Hepatocyte (in vitro differentiated cells): ENCODE measurements around the gene JARID2. TPM values are rescaled to one million over a fixed set of nuclear protein-coding genes. Genes with fewer than 3 reads are reported as not detected.

Experiments
- DNase-seq: peaks from one replicate; pipeline ENCODE4 v3.0.0-alpha.2; 2016; ENCODE audit warnings: low spot score
- H2AFZ ChIP-seq: fragments of 200-600 bp; sonication (generic); 2 replicates; pipeline ENCODE4 v1.6.0; 2016; ENCODE audit warnings: antibody characterized with exemption, mild to moderate bottlenecking
- H3K27ac ChIP-seq: fragments of 200-600 bp; sonication (generic); 2 replicates; pipeline ENCODE4 v1.5.1; 2016; ENCODE audit warnings: mild to moderate bottlenecking
- H3K27me3 ChIP-seq: fragments of 200-600 bp; sonication (generic); 2 replicates; pipeline ENCODE4 v1.6.1; 2016
- H3K36me3 ChIP-seq: fragments of 200-600 bp; sonication (generic); replicated peaks from 2 replicates; pipeline ENCODE4 v1.5.1; 2016; ENCODE audit warnings: low read depth; ENCODE audit not compliant: insufficient read depth
- H3K4me1 ChIP-seq: fragments of 200-600 bp; sonication (generic); 2 replicates; pipeline ENCODE4 v1.5.1; 2016; ENCODE audit warnings: mild to moderate bottlenecking, moderate library complexity; ENCODE audit not compliant: insufficient read depth
- H3K4me2 ChIP-seq: fragments of 200-600 bp; sonication (generic); 2 replicates; pipeline ENCODE4 v1.6.0; 2016
- H3K4me3 ChIP-seq: fragments of 200-600 bp; sonication (generic); 2 replicates; pipeline ENCODE4 v1.5.1; 2016; ENCODE audit warnings: mild to moderate bottlenecking
- H3K79me2 ChIP-seq: fragments of 200-600 bp; sonication (generic); 2 replicates; pipeline ENCODE4 v1.6.0; 2017; ENCODE audit warnings: mild to moderate bottlenecking
- H3K9me2 ChIP-seq: fragments of 200-600 bp; sonication (generic); replicated peaks from 2 replicates; pipeline ENCODE4 v1.6.0; 2017; ENCODE audit warnings: mild to moderate bottlenecking; ENCODE audit not compliant: insufficient read depth
- H3K9me3 ChIP-seq: fragments of 200-600 bp; sonication (generic); 2 replicates; pipeline ENCODE4 v1.5.1; 2016; ENCODE audit warnings: low read depth, mild to moderate bottlenecking
- H4K20me1 ChIP-seq: fragments of 200-600 bp; sonication (generic); 2 replicates; pipeline ENCODE4 v1.6.0; 2016; ENCODE audit warnings: mild to moderate bottlenecking; ENCODE audit not compliant: insufficient read depth, poor library complexity, severe bottlenecking
- CTCF ChIP-seq: fragments of 200-600 bp; sonication (generic); IDR thresholded peaks from 2 replicates; pipeline ENCODE4 v1.5.1; 2016; ENCODE audit warnings: antibody characterized with exemption, mild to moderate bottlenecking; ENCODE audit not compliant: poor library complexity
- EZH2 ChIP-seq: fragments of 200-600 bp; sonication (generic); IDR thresholded peaks from 2 replicates; pipeline ENCODE4 v1.6.1; 2016; ENCODE audit warnings: antibody characterized with exemption, mild to moderate bottlenecking, borderline replicate concordance
- EZH2phosphoT487 ChIP-seq: fragments of 200-600 bp; sonication (generic); IDR thresholded peaks from one replicate; pipeline ENCODE4 v1.6.1; 2018; ENCODE audit warnings: antibody characterized with exemption, mild to moderate bottlenecking, low read depth, moderate library complexity; ENCODE audit not compliant: unreplicated experiment, severe bottlenecking
- WGBS: methylation state at CpG from one replicate; pipeline ENCODE4 v1.1.6; 2016; ENCODE audit warnings: low lambda C conversion rate; ENCODE audit errors: missing lambda C conversion rate; 5-methylcytosine and 5-hydroxymethylcytosine counted together
- polyA plus RNA-seq: library from polyadenylated mRNA; unstranded; fragments of >200 nt; fragmentation: Nextera tagmentation; extraction: Ambion mirVana; gene quantifications from 2 replicates; pipeline ENCODE4 v1.2.1, GENCODE V29; 2016
- total RNA-seq: library from RNA; depleted of rRNA; stranded (reverse); fragments of >200 nt; gene quantifications from 2 replicates; pipeline ENCODE4 v1.2.3, GENCODE V29; 2014

The JARID2 gene
- total and polyA plus RNA-seq, 2 experiments from 2014 or later = 4.6 to 11.6 TPM

GRCh38 chr6:15392182-15392581, 146.3 kb downstream of the JARID2 start:
- Histone ChIP-seq H3K4me1 (peaks cover 16% of the 10 kb centered on the region), H3K9me3 (no peaks in the 10 kb centered on the region), H4K20me1 (peaks cover 18% of the 10 kb centered on the region), H3K4me2 (no peak overlapping the region), H3K27ac (no peak overlapping the region), H3K36me3 (no peaks in the 10 kb centered on the region), H2AFZ (no peak overlapping the region), H3K9me2 (no peaks in the 10 kb centered on the region), H3K79me2 (peaks cover 93% of the 10 kb centered on the region), H3K27me3 (no peaks in the 10 kb centered on the region), H3K4me3 (no peak overlapping the region)
- no peak for TF ChIP-seq EZH2phosphoT487
- no peak for TF ChIP-seq CTCF
- TF ChIP-seq EZH2 = no peak
- WGBS = 73% methylated on average over 6 of the region's 6 CpGs
- DNase-seq = no peak

DNA sequence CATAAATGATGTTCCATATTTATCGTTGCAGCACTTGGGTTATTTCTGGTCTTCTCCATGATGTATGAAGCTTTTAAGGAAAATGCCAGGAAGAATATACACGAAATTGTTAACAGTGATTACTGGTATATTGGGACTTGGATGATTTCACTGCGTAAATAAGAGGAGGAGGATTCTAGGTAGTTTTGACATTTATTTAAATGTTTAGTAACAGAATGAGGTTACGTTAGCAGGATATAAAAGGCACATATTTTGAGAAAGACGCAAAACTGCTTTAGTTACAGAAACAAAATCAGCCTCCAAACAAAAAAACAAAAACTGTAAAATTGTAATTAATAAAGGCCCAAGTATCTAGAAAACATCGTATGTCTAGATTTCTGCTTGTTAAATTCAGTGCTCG, 147.7 kb downstream of the JARID2 start:
- Histone ChIP-seq H3K4me3 (no peak overlapping the region), H3K4me2 (no peak overlapping the region), H3K9me3 (no peaks in the 10 kb centered on the region), H3K36me3 (no peaks in the 10 kb centered on the region), H3K9me2 (no peaks in the 10 kb centered on the region), H3K27me3 (no peaks in the 10 kb centered on the region), H3K4me1 (peaks cover 16% of the 10 kb centered on the region), H2AFZ (no peak overlapping the region), H4K20me1 (peaks cover 14% of the 10 kb centered on the region), H3K79me2 (peaks cover 96% of the 10 kb centered on the region), H3K27ac (no peak overlapping the region)
- no peak for TF ChIP-seq CTCF
- TF ChIP-seq EZH2 = no peak
- TF ChIP-seq EZH2phosphoT487 = no peak
- WGBS = 99% methylated on average over 7 of the region's 7 CpGs
- DNase-seq = no peak

GRCh38 chr6:15395087-15395486, 149.2 kb downstream of the JARID2 start:
- H3K9me3 ChIP-seq = no peaks in the 10 kb centered on the region
- H3K9me2 ChIP-seq = no peaks in the 10 kb centered on the region
- no peak overlapping the region for H3K27ac ChIP-seq
- peaks cover 12% of the 10 kb centered on the region for H3K4me1 ChIP-seq
- H3K4me3 ChIP-seq = no peak overlapping the region
- H2AFZ ChIP-seq = no peak overlapping the region
- WGBS = 94% methylated on average over 8 of the region's 8 CpGs
- peaks cover 90% of the 10 kb centered on the region for H3K79me2 ChIP-seq
- DNase-seq = no peak
- TF ChIP-seq EZH2 = no peak
- no peak for TF ChIP-seq EZH2phosphoT487
- no peak for TF ChIP-seq CTCF
- no peaks in the 10 kb centered on the region for H3K36me3 ChIP-seq
- H3K4me2 ChIP-seq = no peak overlapping the region
- peaks cover 7% of the 10 kb centered on the region for H4K20me1 ChIP-seq
- H3K27me3 ChIP-seq = no peaks in the 10 kb centered on the region

GRCh38 chr6:15396808-15397207, 150.9 kb downstream of the JARID2 start:
- H2AFZ ChIP-seq = no peak overlapping the region
- peaks cover 23% of the 10 kb centered on the region for H3K4me1 ChIP-seq
- H3K9me2 ChIP-seq = no peaks in the 10 kb centered on the region
- H3K79me2 ChIP-seq = peaks cover 79% of the 10 kb centered on the region
- no peak overlapping the region for H3K27ac ChIP-seq
- H3K4me2 ChIP-seq = no peak overlapping the region
- TF ChIP-seq EZH2phosphoT487 (no peak), CTCF (no peak), EZH2 (no peak)
- H3K36me3 ChIP-seq = no peaks in the 10 kb centered on the region
- H3K4me3 ChIP-seq = no peak overlapping the region
- H3K27me3 ChIP-seq = no peaks in the 10 kb centered on the region
- 93% methylated on average over 3 of the region's 3 CpGs for WGBS
- no peak for DNase-seq
- H3K9me3 ChIP-seq = no peaks in the 10 kb centered on the region
- H4K20me1 ChIP-seq = peaks cover 3% of the 10 kb centered on the region
